GM19035 (cell line): Measurements from ENCODE around the gene CKB.
"Not testable (repeated sequence)": the region's sequence is repeated elsewhere in the genome, so short reads cannot be mapped to it uniquely, and the experiment has no call there.

ENCODE experiments used
- ATAC-seq: cut with Tn5 transposase; IDR thresholded peaks from one replicate; pipeline ENCODE4 v1.9.1; 2021; ENCODE audit not compliant: unreplicated experiment

The CKB gene

GRCh38 chr14:103528146-103528586, 5.5 kb upstream of the CKB start:
- ATAC-seq, result no peak

- no peak for ATAC-seq
Measured at GRCh38 chr14:103527408-103528145, 4.9 kb upstream of the CKB start.

GRCh38 chr14:103526914-103527248, 4.3 kb upstream of the CKB start:
- ATAC-seq, result no peak

- no peak for ATAC-seq
Measured at GRCh38 chr14:103526247-103526913, 3.8 kb upstream of the CKB start.

GRCh38 chr14:103525430-103526246, 3.0 kb upstream of the CKB start:
- not testable (repeated sequence) for ATAC-seq

- ATAC-seq, result no peak
Measured at GRCh38 chr14:103524002-103524935, 1.6 kb upstream of the CKB start.

GRCh38 chr14:103523575-103523954, 935 bp upstream of the CKB start:
- no peak for ATAC-seq

- no peak for ATAC-seq
Measured at GRCh38 chr14:103521951-103522563, 573 bp downstream of the CKB start.

GRCh38 chr14:103521438-103521950, 1.1 kb downstream of the CKB start:
- no peak for ATAC-seq

GRCh38 chr14:103520657-103521437, 1.8 kb downstream of the CKB start:
- ATAC-seq, result no peak

- no peak for ATAC-seq
Measured at GRCh38 chr14:103520269-103520656, 2.4 kb downstream of the CKB start.

GRCh38 chr14:103519837-103520212, 2.8 kb downstream of the CKB start:
- no peak for ATAC-seq

- ATAC-seq, result no peak
Measured at GRCh38 chr14:103519043-103519836, 3.4 kb downstream of the CKB start.

GRCh38 chr14:103518422-103519042, 4.1 kb downstream of the CKB start:
- ATAC-seq, result no peak

GRCh38 chr14:103517721-103518421, 4.8 kb downstream of the CKB start:
- ATAC-seq, result no peak

GRCh38 chr14:103517174-103517566, 5.5 kb downstream of the CKB start:
- no peak for ATAC-seq

GRCh38 chr14:103516426-103517173, 6.0 kb downstream of the CKB start:
- no peak for ATAC-seq
